Choroid plexus epithelial cell (primary cell): ENCODE data around the gene ERVV-1.
A peak's percentile ranks its signal among the peaks of the same experiment; 100 is the strongest.
"Not testable (repeated sequence)": the region's sequence is repeated elsewhere in the genome, so short reads cannot be mapped to it uniquely, and the experiment has no call there.

Experiments used
- DNase-seq: peaks from one replicate; pipeline ENCODE4 v3.0.0-alpha.2; 2010; ENCODE audit warnings: low read depth
- H3K4me3 ChIP-seq: 2 replicates; pipeline ENCODE4 v1.5.1; 2011; ENCODE audit warnings: low read depth, mild to moderate bottlenecking, control low read depth, low read length, moderate library complexity
- CTCF ChIP-seq: conservative IDR thresholded peaks from 2 replicates; pipeline ENCODE4 v1.5.1; 2011; ENCODE audit warnings: low read depth, mild to moderate bottlenecking, control low read depth, inconsistent platforms, low read length, moderate library complexity

ERVV-1 gene

GRCh38 chr19:53013621-53014020 lies at the start of gene ERVV-1:
Gene ERVV-1 (plus strand): TSS chr19:53013921. CDS start chr19:53014091, 170 bp downstream.
- DNase-seq, result peak; percentile 33
- TF ChIP-seq CTCF, result no peak
- H3K4me3 ChIP-seq, result no peak within 1 kb of the TSS

- TF ChIP-seq CTCF, result no peak
- H3K4me3 ChIP-seq, result no peak overlapping the region
- no peak for DNase-seq
These were observed 45.9 kb upstream of the ERVV-1 start for GRCh38 chr19:52967772-52968171.

GRCh38 chr19:52981329-52981728 lies 32.4 kb upstream of the ERVV-1 start:
- H3K4me3 ChIP-seq, result no peak overlapping the region
- no peak for DNase-seq
- peak; percentile 3 for TF ChIP-seq CTCF

GRCh38 chr19:52983167-52983566 lies 30.6 kb upstream of the ERVV-1 start:
- not testable (repeated sequence) for H3K4me3 ChIP-seq

GRCh38 chr19:52987221-52987620 lies 26.5 kb upstream of the ERVV-1 start:
- H3K4me3 ChIP-seq, result no peak overlapping the region
- DNase-seq, result no peak
- TF ChIP-seq CTCF, result no peak

More at GRCh38 chr19:52983167-52983566, 30.6 kb upstream of the ERVV-1 start:
- DNase-seq, result not testable (repeated sequence)

- no peak for DNase-seq
- H3K4me3 ChIP-seq, result no peak overlapping the region
- no peak for TF ChIP-seq CTCF
These were observed 25.2 kb upstream of the ERVV-1 start for GRCh38 chr19:52988506-52988905.

GRCh38 chr19:52990759-52991418 lies 22.8 kb upstream of the ERVV-1 start:
- TF ChIP-seq CTCF, result no peak
- peak; percentile 35 for DNase-seq
- H3K4me3 ChIP-seq, result no peak overlapping the region
